MM.1S (cell line): ENCODE results near the gene NEK6.

Experiments
- DNase-seq: peaks from one replicate; pipeline ENCODE4 v3.0.0-alpha.2; 2015
- H2AFZ ChIP-seq: fragments of 300-600 bp; sonication (generic); 2 replicates; pipeline ENCODE4 v1.6.0; 2016; ENCODE audit warnings: antibody characterized with exemption, low read length
- H3F3A ChIP-seq: fragments of 300-600 bp; sonication (generic); 2 replicates; pipeline ENCODE4 v1.6.1; 2016; ENCODE audit warnings: mild to moderate bottlenecking, antibody characterized with exemption, low read length, moderate library complexity, mixed read lengths; ENCODE audit not compliant: insufficient read depth
- H3K27ac ChIP-seq: fragments of 300-600 bp; sonication (generic); 2 replicates; pipeline ENCODE4 v1.5.1; 2016; ENCODE audit warnings: mild to moderate bottlenecking, low read length
- H3K27me3 ChIP-seq: fragments of 300-600 bp; sonication (generic); replicated peaks from 2 replicates; pipeline ENCODE4 v1.6.0; 2016; ENCODE audit warnings: low read length; ENCODE audit not compliant: insufficient read depth
- H3K36me3 ChIP-seq: fragments of 300-600 bp; sonication (generic); replicated peaks from 2 replicates; pipeline ENCODE4 v1.6.1; 2016; ENCODE audit warnings: mild to moderate bottlenecking, low read length, mixed read lengths; ENCODE audit not compliant: insufficient read depth
- H3K4me1 ChIP-seq: fragments of 300-600 bp; sonication (generic); 2 replicates; pipeline ENCODE4 v1.6.1; 2016; ENCODE audit warnings: low read length, mixed read lengths
- H3K4me2 ChIP-seq: fragments of 300-600 bp; sonication (generic); 2 replicates; pipeline ENCODE4 v1.6.0; 2016; ENCODE audit warnings: low read depth, low read length
- H3K4me3 ChIP-seq: fragments of 300-600 bp; sonication (generic); 2 replicates; pipeline ENCODE4 v1.5.1; 2016; ENCODE audit warnings: low read length, mixed read lengths
- H3K79me2 ChIP-seq: fragments of 300-600 bp; sonication (generic); 2 replicates; pipeline ENCODE4 v1.6.1; 2016; ENCODE audit warnings: mixed run types, low read length, mixed read lengths
- H3K9ac ChIP-seq: fragments of 300-600 bp; sonication (generic); 2 replicates; pipeline ENCODE4 v1.6.1; 2016; ENCODE audit warnings: low read length, mixed read lengths
- H3K9me2 ChIP-seq: fragments of 300-600 bp; sonication (generic); replicated peaks from 2 replicates; pipeline ENCODE4 v1.6.1; 2016; ENCODE audit warnings: mild to moderate bottlenecking, low read length, mixed read lengths; ENCODE audit not compliant: insufficient read depth
- H3K9me3 ChIP-seq: fragments of 300-600 bp; sonication (generic); replicated peaks from 2 replicates; pipeline ENCODE4 v1.6.1; 2016; ENCODE audit warnings: mild to moderate bottlenecking, low read length, mixed read lengths; ENCODE audit not compliant: insufficient read depth
- H4K20me1 ChIP-seq: fragments of 300-600 bp; sonication (generic); 2 replicates; pipeline ENCODE4 v1.6.1; 2016; ENCODE audit warnings: mild to moderate bottlenecking, low read length, moderate library complexity, mixed read lengths; ENCODE audit not compliant: insufficient read depth
- EZH2 ChIP-seq: fragments of 300-600 bp; sonication (generic); optimal IDR thresholded peaks from 2 replicates; pipeline ENCODE3; 2017; ENCODE audit warnings: low read depth, mild to moderate bottlenecking, antibody characterized with exemption, low read length, mixed read lengths
- EZH2phosphoT487 ChIP-seq: fragments of 300-600 bp; sonication (generic); IDR thresholded peaks from 2 replicates; pipeline ENCODE4 v1.6.1; 2018; ENCODE audit warnings: antibody characterized with exemption, low read length
- TF ChIP-seq, protein P1 (sequence below): fragments of 300-600 bp; sonication (generic); IDR thresholded peaks from 2 replicates; pipeline ENCODE4 v1.5.1; 2016; ENCODE audit warnings: antibody characterized with exemption, low read length, mixed read lengths

NEK6 gene

DNA sequence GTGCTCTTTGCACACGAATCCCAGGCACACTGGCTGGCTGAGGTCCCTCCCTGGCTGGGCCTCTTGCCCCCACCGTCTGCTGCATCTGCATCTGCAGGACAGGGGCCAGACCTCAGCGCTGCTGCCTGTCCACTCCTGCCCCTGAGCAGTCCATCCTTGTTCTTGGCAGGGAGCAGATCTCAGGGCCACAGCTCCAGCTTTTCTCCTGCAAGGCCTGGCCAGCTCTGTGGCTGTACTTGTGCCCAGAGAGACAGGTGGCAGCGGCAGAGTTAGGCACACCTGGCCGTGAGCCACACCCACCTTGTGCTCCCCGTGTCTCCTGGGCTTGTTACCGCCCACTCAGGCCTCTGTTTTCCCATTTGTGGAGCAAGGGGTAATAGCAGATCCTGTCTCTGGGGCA, 13.9 kb downstream of the NEK6 start:
- DNase-seq, result no peak
- H3K36me3 ChIP-seq, result no peaks in the 10 kb centered on the region
- H3K27ac ChIP-seq, result no peak overlapping the region
- peaks cover 91% of the 10 kb centered on the region for H3K79me2 ChIP-seq
- no peaks in the 10 kb centered on the region for H3F3A ChIP-seq
- H3K9ac ChIP-seq, result no peak overlapping the region
- no peak overlapping the region for H2AFZ ChIP-seq
- H3K4me3 ChIP-seq, result no peak overlapping the region
- no peaks in the 10 kb centered on the region for H3K9me2 ChIP-seq
- no peak overlapping the region for H3K4me2 ChIP-seq
- H4K20me1 ChIP-seq, result no peaks in the 10 kb centered on the region
- H3K27me3 ChIP-seq, result no peaks in the 10 kb centered on the region
- no peaks in the 10 kb centered on the region for H3K9me3 ChIP-seq
- TF ChIP-seq, protein P1, sequence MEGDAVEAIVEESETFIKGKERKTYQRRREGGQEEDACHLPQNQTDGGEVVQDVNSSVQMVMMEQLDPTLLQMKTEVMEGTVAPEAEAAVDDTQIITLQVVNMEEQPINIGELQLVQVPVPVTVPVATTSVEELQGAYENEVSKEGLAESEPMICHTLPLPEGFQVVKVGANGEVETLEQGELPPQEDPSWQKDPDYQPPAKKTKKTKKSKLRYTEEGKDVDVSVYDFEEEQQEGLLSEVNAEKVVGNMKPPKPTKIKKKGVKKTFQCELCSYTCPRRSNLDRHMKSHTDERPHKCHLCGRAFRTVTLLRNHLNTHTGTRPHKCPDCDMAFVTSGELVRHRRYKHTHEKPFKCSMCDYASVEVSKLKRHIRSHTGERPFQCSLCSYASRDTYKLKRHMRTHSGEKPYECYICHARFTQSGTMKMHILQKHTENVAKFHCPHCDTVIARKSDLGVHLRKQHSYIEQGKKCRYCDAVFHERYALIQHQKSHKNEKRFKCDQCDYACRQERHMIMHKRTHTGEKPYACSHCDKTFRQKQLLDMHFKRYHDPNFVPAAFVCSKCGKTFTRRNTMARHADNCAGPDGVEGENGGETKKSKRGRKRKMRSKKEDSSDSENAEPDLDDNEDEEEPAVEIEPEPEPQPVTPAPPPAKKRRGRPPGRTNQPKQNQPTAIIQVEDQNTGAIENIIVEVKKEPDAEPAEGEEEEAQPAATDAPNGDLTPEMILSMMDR, result no peak
- TF ChIP-seq EZH2 (no peak), EZH2phosphoT487 (no peak)
- no peaks in the 10 kb centered on the region for H3K4me1 ChIP-seq

- no peak overlapping the region for H3K4me3 ChIP-seq
- no peak overlapping the region for H3K4me2 ChIP-seq
- no peaks in the 10 kb centered on the region for H3K9me3 ChIP-seq
- H3K27me3 ChIP-seq, result no peaks in the 10 kb centered on the region
- H3F3A ChIP-seq, result no peaks in the 10 kb centered on the region
- TF ChIP-seq EZH2 (no peak), EZH2phosphoT487 (no peak)
- TF ChIP-seq, protein P1, result no peak
- H3K9me2 ChIP-seq, result no peaks in the 10 kb centered on the region
- no peaks in the 10 kb centered on the region for H3K4me1 ChIP-seq
- H3K79me2 ChIP-seq, result peaks cover 93% of the 10 kb centered on the region
- no peak overlapping the region for H2AFZ ChIP-seq
- no peak overlapping the region for H3K27ac ChIP-seq
- DNase-seq, result no peak
- H4K20me1 ChIP-seq, result no peaks in the 10 kb centered on the region
- H3K36me3 ChIP-seq, result no peaks in the 10 kb centered on the region
- no peak overlapping the region for H3K9ac ChIP-seq
Observed at GRCh38 chr9:124272118-124272517, 14.4 kb downstream of the NEK6 start.

DNA sequence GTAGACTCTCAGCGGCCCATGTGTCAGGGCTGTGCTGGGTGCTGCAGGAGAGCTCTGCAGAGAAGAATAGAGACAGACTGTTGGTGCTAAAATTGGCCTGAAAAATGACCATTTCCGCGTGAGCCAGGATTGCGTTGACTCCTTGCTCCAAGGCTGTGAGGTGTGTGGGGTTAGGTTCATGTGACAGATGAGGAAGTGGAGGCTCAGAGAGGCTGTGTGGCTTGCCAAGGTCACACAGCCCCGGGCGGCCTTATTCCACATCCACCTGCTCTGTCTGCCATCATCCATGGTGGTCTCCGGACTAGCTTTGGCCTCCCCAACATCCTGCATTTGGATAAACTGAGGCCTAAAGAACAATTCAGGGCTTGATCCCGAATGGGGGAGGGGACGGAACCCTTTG, 15.2 kb downstream of the NEK6 start:
- Histone ChIP-seq H3K79me2 (peaks cover 91% of the 10 kb centered on the region), H3K36me3 (no peaks in the 10 kb centered on the region)

More for the DNA sequence above, 15.2 kb downstream of the NEK6 start:
- H3K4me3 ChIP-seq, result no peak overlapping the region
- H3K4me1 ChIP-seq, result no peaks in the 10 kb centered on the region
- no peaks in the 10 kb centered on the region for H3K9me2 ChIP-seq
- no peak overlapping the region for H3K27ac ChIP-seq
- no peaks in the 10 kb centered on the region for H3F3A ChIP-seq
- no peak overlapping the region for H3K9ac ChIP-seq
- no peaks in the 10 kb centered on the region for H3K9me3 ChIP-seq
- no peak overlapping the region for H3K4me2 ChIP-seq
- no peak for DNase-seq
- TF ChIP-seq EZH2phosphoT487 (no peak), EZH2 (no peak)
- TF ChIP-seq, protein P1, result no peak
- H3K27me3 ChIP-seq, result no peaks in the 10 kb centered on the region
- no peaks in the 10 kb centered on the region for H4K20me1 ChIP-seq
- no peak overlapping the region for H2AFZ ChIP-seq
